HG02852 (cell line): ENCODE measurements around the gene PTPN2.

Experiments used
- ATAC-seq: cut with Tn5 transposase; IDR thresholded peaks from one replicate; pipeline ENCODE4 v1.9.1; 2021; ENCODE audit warnings: mild to moderate bottlenecking, moderate library complexity; ENCODE audit not compliant: unreplicated experiment

The PTPN2 gene

DNA sequence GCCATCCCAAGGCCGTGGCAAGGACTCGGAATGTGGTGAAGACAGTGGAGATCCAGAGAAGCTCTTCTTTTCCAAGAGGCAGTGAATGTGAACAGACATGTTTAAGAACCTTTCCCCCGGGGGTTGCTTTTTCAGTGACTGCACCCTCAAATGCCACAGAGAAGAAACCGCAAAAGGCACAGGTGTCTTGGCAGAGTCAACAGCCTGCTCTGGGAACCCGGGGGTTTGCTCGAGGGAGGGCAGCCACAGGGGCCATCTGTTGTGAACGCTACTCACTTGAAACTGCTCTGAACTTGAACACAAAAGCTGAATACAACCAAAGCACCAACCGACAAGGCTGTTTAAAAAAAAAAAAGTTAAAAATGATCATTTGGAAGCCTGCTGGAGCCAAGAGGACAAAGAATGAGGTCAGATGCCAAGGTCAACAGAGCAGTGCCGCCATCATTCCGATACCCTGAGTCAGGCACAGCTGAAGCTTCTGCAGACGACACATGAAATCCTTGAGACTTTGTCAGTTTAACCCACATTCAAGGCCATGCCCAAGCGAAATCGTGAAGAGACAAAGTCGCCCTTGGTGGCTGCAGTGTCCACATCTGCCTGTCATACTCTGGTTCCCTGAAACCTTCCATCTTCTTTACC, 133.8 kb downstream of the PTPN2 start:
- ATAC-seq: no peak

GRCh38 chr18:12749121-12749520, 134.9 kb downstream of the PTPN2 start:
- no peak for ATAC-seq

- ATAC-seq: no peak
Observed at GRCh38 chr18:12748671-12749070, 135.4 kb downstream of the PTPN2 start.

- no peak for ATAC-seq
Observed at GRCh38 chr18:12747530-12748315, 136.3 kb downstream of the PTPN2 start.

GRCh38 chr18:12745095-12745795, 138.8 kb downstream of the PTPN2 start:
- no peak for ATAC-seq

DNA sequence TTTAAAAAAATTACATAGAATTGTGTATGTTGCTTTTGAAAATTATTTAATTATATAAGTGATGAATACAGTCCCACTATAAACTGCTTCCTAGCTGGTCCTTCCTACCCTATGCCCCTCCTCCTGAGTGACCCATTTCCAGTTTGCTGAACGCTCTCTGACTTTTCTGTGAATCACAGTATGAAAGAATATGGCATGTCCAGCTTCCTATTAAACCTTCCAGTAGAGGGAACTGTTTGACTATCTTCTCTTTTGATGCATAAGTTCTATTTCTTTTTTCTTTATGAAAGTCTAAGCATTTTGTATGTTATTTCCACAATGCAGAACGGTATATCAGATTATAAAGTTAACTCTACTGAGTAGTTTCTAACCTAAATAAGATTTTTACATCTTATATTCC, 139.9 kb downstream of the PTPN2 start:
- ATAC-seq: no peak

- ATAC-seq: no peak
Observed at GRCh38 chr18:12742453-12742852, 141.6 kb downstream of the PTPN2 start.
